ENCODE data around the gene SLBP.

The SLBP gene

DNA sequence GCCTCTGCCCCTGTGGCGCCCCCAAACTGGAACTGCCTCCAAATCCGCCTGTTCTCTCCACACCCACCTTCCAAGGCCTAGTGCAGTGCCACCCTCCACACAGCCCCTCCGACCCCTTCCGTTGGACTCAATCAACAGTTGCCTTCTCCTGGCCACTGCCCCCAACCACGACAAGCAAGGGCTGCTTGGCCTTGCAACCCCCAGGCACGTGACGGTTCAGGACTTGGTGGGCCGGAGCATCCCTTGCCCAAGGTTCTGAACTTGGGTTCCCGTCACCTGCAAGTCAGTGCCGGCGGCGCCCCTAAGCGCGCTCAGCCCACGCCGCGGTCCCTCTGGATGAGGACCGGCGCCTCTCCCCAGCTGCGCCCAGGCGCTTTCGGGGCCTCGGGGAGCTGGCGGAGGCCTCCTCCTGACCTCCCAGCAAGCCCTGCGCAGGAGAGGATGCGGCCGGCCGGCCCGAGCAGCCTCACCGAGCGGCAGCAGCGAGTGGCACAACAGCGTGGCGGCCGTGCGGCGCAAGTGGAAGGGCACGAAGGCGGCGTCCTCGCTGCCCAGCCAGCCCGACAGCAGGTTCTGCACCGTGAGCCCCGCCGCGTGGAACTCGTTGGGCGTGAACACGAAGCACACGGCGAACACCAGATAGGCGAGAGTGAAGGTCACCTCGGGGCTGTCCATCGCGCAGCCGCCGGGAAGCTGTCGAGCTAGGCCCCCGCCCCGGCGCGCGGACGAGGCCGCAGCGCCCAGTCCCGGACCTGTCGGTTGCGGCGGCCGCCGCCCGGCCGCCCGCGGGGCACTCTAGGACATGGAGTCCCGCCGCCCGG lies 8.3 kb upstream of the SLBP start:
- TF ChIP-seq OSR1 (CRISPR knock-in tag; IDR thresholded peaks at IDR 0.05) = no peak
- peak; percentile 26 for ATAC-seq

DNA sequence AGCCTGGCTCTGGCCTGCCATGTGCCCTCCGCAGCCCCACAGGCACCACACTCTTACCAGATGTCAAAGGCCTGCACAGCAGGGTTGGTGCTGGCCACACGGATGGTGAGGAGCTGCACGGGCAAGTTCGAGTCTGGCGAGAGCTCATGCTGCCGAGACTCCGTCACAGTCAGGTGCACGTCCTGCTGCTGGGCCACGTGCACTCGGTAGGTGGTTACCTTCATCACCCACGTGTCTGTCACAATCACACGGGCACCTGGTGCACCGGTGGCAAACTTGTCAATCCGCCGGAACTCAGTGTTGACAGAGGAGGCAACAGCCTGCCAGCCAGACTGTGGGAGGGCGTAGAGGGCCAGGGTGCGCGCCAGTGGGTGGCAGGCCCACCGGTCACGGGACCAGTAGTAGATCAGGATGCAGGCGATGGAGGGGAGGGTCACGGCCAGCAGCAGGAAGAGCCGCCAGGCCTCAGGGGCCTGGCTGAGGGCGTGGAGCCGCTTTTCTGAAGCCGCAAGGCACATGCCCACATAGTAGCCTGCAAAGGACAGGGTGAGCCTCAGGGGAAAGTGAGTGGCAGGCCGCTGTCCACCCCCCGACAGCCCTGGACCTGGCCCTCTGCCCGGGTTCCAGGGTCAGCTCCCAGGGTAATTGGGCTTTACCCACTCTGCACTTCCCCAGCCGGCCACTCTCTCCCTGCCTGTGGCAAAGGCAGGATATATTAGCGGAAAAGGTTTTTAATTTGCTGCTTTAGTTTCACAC lies 6.2 kb upstream of the SLBP start:
- ATAC-seq = no peak
- no peak for TF ChIP-seq RARB (CRISPR knock-in tag; IDR thresholded peaks at IDR 0.05)

DNA sequence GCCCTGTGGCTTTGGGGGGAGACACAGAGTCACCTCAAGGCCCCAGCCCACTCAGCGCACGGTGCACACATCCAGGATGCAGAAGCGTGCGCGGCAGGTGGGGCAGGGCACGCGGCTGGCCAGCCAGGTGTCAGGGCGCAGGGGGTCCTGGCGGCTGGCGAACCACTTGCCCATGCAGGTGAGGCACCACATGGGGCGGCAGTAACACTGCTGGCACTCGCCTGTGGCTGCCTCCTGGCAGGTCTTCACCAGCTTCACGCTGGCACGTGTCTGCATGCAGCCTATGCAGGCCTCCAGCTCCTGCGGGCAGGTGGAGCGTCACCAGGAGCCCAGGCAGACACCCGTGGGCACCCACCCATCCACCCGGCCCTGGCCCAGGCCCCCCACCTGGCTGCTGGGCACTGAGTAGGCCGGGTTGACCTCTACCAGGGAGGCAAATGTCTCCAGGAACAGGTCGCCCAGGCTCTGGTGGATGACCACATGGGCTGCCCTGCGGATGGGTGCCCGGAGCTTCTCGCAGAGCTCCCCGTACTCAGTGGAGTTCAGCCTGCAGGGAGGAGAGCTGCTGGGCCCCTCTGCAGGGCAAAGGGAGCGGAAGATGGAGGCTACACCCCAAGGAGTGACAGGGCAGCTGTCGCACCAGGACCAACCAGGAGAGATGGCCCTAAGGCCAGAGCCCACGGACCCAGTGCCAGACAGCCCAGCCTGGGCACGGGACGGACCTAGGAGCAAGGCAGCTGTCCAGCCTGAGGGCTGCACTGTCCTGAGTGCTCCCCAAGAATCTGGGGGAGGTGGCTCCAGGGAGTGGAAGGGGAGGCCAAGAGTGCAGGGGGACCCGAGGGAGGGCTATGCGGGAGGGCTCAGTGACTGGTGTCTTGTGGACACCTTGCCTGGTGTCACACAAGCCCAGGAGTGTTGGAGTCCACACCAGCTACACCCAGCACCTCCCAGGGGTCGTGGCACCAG lies 5.3 kb upstream of the SLBP start:
- TF ChIP-seq OSR1 (CRISPR knock-in tag; IDR thresholded peaks at IDR 0.05) = no peak
- no peak for ATAC-seq

DNA sequence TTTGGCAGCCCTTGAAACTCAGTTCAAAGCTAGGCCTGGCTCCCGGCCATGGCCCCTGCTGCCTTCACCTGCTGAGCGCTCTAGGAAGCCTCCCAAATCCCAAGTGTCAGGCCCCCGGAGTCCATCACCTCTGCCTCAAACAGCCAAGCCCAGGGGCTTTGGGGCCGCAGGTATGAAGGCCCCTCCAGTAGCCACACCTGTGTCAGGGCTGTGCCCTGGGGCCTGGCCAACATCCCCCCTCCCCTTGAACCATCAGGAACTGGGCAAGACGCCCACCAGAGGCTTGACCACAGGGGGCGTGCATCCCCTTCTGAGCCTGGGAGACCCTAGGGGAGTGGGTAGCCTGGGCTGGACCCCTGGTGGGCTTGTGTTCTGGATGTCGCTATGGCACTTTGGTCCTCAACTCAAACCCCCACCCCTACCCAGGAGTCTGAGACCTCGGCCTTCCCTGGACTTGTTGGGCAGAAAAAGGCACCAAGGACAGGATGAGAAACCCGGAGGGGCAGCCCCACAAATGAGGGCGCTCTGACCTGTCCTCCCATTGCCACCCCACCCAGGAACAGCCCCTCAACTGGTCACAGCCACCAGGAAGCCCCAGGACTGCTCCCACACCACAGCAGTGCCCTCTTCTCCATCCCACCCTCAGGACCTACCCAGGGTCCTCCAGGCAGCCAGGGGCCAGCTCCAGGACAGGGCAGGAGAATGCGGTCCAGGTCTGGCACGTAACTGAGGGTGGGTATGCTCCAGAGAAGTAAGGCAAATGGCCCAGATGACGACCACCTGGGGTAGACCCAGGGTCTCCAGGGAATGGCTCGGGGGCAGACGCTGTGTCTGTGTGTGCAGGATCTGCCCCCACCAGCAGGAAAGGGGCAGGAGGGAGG lies 4.2 kb upstream of the SLBP start:
- TF ChIP-seq TCF4 (CRISPR knock-in tag; IDR thresholded peaks at IDR 0.05; ENCODE audit: borderline replicate concordance) = no peak
- no peak for TF ChIP-seq ZC3H10 (CRISPR knock-in tag; IDR thresholded peaks at IDR 0.05)
- TF ChIP-seq ZFP30 (CRISPR knock-in tag; IDR thresholded peaks at IDR 0.05) = no peak
- TF ChIP-seq, protein P1, sequence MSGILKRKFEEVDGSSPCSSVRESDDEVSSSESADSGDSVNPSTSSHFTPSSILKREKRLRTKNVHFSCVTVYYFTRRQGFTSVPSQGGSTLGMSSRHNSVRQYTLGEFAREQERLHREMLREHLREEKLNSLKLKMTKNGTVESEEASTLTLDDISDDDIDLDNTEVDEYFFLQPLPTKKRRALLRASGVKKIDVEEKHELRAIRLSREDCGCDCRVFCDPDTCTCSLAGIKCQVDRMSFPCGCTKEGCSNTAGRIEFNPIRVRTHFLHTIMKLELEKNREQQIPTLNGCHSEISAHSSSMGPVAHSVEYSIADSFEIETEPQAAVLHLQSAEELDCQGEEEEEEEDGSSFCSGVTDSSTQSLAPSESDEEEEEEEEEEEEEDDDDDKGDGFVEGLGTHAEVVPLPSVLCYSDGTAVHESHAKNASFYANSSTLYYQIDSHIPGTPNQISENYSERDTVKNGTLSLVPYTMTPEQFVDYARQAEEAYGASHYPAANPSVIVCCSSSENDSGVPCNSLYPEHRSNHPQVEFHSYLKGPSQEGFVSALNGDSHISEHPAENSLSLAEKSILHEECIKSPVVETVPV (CRISPR knock-in tag; IDR thresholded peaks at IDR 0.05) = no peak
- TF ChIP-seq ZNF565 (CRISPR knock-in tag; conservative IDR thresholded peaks at IDR 0.05; ENCODE audit: low read depth) = no peak
- no peak for TF ChIP-seq ZNF8 (CRISPR knock-in tag; IDR thresholded peaks at IDR 0.05)
- no peak for ATAC-seq

DNA sequence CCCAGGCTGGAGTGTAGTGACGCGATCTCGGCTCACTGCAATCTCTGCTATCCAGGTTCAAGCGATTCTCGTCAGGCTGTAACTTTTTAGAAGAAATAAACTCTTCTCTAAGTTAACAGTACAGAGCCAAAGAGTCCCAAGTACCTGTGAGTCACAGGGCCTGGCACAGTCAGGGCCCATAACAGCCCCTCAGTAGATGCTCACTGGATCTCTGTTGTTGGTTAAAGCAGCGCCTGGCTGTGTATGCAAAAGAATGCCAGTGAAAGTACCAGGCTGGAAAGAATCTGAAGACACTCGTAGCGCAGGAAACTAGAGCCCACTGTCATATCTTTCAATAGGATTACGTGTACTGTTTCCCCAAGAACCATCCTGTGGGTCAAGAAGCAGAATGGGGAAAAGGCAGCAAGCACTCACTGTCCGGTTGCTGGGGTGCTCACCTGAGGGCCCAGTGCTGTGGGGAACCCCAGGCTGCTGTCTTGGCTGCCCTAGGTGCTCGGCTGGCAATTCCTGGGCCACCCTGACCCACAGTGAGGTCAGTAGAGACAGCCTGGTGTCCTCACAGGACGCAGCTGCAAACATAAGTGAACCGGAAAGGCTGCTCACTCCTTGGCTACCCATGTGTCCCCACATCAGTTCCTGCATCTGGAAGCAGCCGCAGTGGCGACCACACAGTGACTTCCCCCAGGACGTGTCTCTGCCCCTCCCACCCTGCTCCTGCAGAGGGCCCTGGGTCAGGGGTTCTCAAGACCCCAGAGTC lies 3.1 kb upstream of the SLBP start:
- TF ChIP-seq, protein P1 (CRISPR knock-in tag; IDR thresholded peaks at IDR 0.05) = no peak
- TF ChIP-seq ZNF70 (CRISPR knock-in tag; IDR thresholded peaks at IDR 0.05) = no peak
- TF ChIP-seq GLIS3 (CRISPR knock-in tag; IDR thresholded peaks at IDR 0.05) = no peak
- TF ChIP-seq OSR1 (CRISPR knock-in tag; IDR thresholded peaks at IDR 0.05) = no peak
- no peak for TF ChIP-seq BACH2 (CRISPR knock-in tag; IDR thresholded peaks at IDR 0.05; ENCODE audit: borderline replicate concordance)
- no peak for TF ChIP-seq CSDC2 (CRISPR knock-in tag; IDR thresholded peaks at IDR 0.05)
- no peak for TF ChIP-seq ZNF565 (CRISPR knock-in tag; conservative IDR thresholded peaks at IDR 0.05; ENCODE audit: low read depth)
- TF ChIP-seq, protein P2, sequence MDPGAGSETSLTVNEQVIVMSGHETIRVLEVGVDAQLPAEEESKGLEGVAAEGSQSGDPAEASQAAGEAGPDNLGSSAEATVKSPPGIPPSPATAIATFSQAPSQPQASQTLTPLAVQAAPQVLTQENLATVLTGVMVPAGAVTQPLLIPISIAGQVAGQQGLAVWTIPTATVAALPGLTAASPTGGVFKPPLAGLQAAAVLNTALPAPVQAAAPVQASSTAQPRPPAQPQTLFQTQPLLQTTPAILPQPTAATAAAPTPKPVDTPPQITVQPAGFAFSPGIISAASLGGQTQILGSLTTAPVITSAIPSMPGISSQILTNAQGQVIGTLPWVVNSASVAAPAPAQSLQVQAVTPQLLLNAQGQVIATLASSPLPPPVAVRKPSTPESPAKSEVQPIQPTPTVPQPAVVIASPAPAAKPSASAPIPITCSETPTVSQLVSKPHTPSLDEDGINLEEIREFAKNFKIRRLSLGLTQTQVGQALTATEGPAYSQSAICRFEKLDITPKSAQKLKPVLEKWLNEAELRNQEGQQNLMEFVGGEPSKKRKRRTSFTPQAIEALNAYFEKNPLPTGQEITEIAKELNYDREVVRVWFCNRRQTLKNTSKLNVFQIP (CRISPR knock-in tag; IDR thresholded peaks at IDR 0.05; ENCODE audit: borderline replicate concordance, low read depth) = no peak
- no peak for TF ChIP-seq ISL1 (CRISPR knock-in tag; IDR thresholded peaks at IDR 0.05)
- TF ChIP-seq RARB (CRISPR knock-in tag; IDR thresholded peaks at IDR 0.05) = no peak
- ATAC-seq = no peak
